ENCODE measurements around the gene PIGA.

PIGA gene

GRCh38 chrX:15382813-15383212 is 47.5 kb upstream of the PIGA start (continued):
- TF ChIP-seq ATF2 (tag by site-specific recombination; IDR thresholded peaks at IDR 0.05; ENCODE audit: low read depth), result no peak
- TF ChIP-seq, protein P1, sequence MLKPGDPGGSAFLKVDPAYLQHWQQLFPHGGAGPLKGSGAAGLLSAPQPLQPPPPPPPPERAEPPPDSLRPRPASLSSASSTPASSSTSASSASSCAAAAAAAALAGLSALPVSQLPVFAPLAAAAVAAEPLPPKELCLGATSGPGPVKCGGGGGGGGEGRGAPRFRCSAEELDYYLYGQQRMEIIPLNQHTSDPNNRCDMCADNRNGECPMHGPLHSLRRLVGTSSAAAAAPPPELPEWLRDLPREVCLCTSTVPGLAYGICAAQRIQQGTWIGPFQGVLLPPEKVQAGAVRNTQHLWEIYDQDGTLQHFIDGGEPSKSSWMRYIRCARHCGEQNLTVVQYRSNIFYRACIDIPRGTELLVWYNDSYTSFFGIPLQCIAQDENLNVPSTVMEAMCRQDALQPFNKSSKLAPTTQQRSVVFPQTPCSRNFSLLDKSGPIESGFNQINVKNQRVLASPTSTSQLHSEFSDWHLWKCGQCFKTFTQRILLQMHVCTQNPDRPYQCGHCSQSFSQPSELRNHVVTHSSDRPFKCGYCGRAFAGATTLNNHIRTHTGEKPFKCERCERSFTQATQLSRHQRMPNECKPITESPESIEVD (tag by site-specific recombination; IDR thresholded peaks at IDR 0.05), result no peak
- TF ChIP-seq ZNF48 (tag by site-specific recombination; IDR thresholded peaks at IDR 0.05), result no peak

DNA sequence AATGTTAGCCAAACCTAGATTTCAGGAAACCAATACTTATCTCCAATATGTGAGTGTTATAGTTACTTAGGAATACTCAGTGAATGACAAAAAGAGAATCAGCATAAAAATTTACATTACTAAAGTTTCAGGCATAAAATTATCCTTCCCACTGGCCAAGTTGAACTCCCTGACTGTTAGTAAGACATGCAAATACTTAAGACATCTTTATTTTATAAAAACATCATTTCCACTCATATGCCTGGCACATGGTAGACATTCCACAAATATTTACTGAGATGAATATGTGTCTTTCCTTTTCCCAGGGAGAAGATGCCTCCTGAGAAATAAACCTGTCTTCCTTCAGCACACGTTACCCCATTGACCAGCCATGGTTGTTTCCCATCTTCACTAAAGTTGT is 41.6 kb upstream of the PIGA start:
- ChIA-PET POLR2A (no interaction called here), CTCF (no interaction called here)
- H3K4me3 ChIP-seq (ENCODE audit: low read depth, low read length), result no peak overlapping the region
- no peaks in the 10 kb centered on the region for H3K4me1 ChIP-seq (ENCODE audit: control insufficient read depth, insufficient read depth, low read length)
- no peaks in the 10 kb centered on the region for H3K9me3 ChIP-seq (ENCODE audit: control insufficient read depth, insufficient read depth, low read depth, low read length)
- TF ChIP-seq ZNF596 (tag by site-specific recombination; IDR thresholded peaks at IDR 0.05), result no peak
- H3K27ac ChIP-seq (ENCODE audit: extremely low read depth, low read depth, low read length), result no peak overlapping the region
- H3K36me3 ChIP-seq (ENCODE audit: control insufficient read depth in 2 of 2, insufficient read depth in 1 of 2, low read length in 2 of 2), result no peaks in the 10 kb centered on the region

DNA sequence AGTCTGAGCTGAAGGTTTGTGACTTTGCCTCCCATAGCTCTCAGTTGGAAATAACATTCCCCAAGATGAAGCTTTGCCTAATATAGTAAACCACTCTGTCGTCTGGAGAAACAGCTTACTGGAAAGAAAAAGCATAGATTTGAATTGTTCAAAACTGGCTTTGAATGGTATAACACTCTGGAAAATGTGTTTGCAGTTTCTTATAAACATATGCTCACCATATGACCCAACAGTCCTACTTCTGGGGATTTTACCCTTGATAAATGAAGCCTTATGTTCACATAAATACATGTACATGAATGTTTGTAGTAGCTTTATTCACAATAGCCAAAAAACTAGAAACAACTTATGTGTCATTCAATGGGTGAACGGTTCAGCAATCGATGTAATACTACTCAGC is 38.7 kb upstream of the PIGA start:
- CTCF ChIA-PET, result interaction anchor here (0.6 to 2.9 kb wide), 3 partner anchors 10 to 90 kb away, joined by 3 to 15 read pairs (median 3); partner anchors contain the start of gene VEGFD

DNA sequence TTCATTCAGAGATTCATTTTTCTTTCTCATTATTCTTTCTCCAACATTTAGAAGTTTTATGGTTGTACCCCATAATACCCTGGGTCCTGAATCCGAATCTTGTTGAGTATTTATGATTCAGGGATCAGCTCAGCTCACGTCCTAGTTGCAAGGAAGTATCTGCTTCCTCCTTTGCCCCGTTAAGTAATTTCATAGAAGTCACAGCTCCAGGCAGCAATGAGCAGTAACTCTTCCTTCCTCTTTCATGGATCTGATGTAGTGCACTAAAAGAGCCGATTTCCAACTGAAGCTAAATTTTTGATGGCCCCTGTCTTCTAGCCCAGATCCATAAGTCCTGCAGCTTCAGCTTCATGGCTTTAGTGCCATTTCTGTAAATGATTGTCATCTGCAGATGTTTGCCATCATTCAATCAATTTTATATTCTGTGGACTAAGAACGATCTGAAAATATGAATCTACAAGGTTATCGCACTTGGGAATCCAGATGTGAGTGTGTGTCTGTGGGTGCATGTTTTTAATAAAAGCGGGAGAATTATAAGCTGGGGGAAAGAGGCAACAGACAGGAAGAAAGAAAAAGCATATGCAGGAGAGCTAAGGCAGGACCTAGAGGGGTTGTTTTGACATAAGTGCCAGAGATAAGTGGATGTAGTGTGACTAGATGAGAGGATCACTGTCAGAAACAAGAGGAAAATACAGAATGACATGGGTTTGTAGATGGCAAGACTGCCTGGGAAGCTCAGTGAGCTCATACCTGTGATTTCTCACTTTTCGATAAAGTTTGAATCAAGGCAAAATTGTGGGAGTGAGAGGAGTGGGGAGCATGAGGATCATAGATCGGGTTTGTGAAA is 31.4 kb upstream of the PIGA start:
- ChIA-PET POLR2A (no interaction called here), CTCF (interaction anchor here (0.6 to 1.6 kb wide), 9 partner anchors 11 to 1295 kb away, joined by 3 to 7 read pairs (median 4); partner anchors contain the start of gene VEGFD)
- H3K4me1 ChIP-seq (ENCODE audit: control insufficient read depth, insufficient read depth, low read length), result no peaks in the 10 kb centered on the region
- no peak overlapping the region for H3K27ac ChIP-seq (ENCODE audit: extremely low read depth, low read depth, low read length)
- H3K9me3 ChIP-seq (ENCODE audit: control insufficient read depth, insufficient read depth, low read depth, low read length), result no peaks in the 10 kb centered on the region
- H3K36me3 ChIP-seq (ENCODE audit: control insufficient read depth in 2 of 2, insufficient read depth in 1 of 2, low read length in 2 of 2), result no peaks in the 10 kb centered on the region
- TF ChIP-seq FEZF1 (tag by site-specific recombination; IDR thresholded peaks at IDR 0.05), result no peak
- TF ChIP-seq ZNF121 (tag by site-specific recombination; IDR thresholded peaks at IDR 0.05), result no peak
- no peak for TF ChIP-seq ZNF26 (tag by site-specific recombination; IDR thresholded peaks at IDR 0.05)
- H3K4me3 ChIP-seq (ENCODE audit: low read depth, low read length), result no peak overlapping the region

More for the DNA sequence above, 38.7 kb upstream of the PIGA start:
- POLR2A ChIA-PET, result no interaction called here
- Histone ChIP-seq H3K9me3 (ENCODE audit: control insufficient read depth, insufficient read depth, low read depth, low read length) (no peaks in the 10 kb centered on the region), H3K4me3 (ENCODE audit: low read depth, low read length) (no peak overlapping the region), H3K27ac (ENCODE audit: extremely low read depth, low read depth, low read length) (no peak overlapping the region), H3K4me1 (ENCODE audit: control insufficient read depth, insufficient read depth, low read length) (no peaks in the 10 kb centered on the region), H3K36me3 (ENCODE audit: control insufficient read depth in 2 of 2, insufficient read depth in 1 of 2, low read length in 2 of 2) (no peaks in the 10 kb centered on the region)
- TF ChIP-seq ZFP3 (tag by site-specific recombination; IDR thresholded peaks at IDR 0.05; ENCODE audit: low read depth), result no peak
- TF ChIP-seq ZNF341 (tag by site-specific recombination; IDR thresholded peaks at IDR 0.05; ENCODE audit: low read depth), result no peak
- TF ChIP-seq ZNF843 (tag by site-specific recombination; IDR thresholded peaks at IDR 0.05), result no peak
- TF ChIP-seq ZNF121 (tag by site-specific recombination; IDR thresholded peaks at IDR 0.05), result no peak
- TF ChIP-seq ZNF501 (tag by site-specific recombination; IDR thresholded peaks at IDR 0.05), result no peak
